Muscle of leg (tissue), 11 donors: Measurements from ENCODE around the gene REEP6. TPM values are rescaled to one million over a fixed set of nuclear protein-coding genes. Genes with fewer than 3 reads are reported as not detected.
A peak's percentile ranks its signal among the peaks of the same experiment; 100 is the strongest.

ENCODE experiments used
- DNase-seq: peaks from one replicate; pipeline ENCODE4 v3.0.0; 2013
- H3K27ac ChIP-seq: one replicate; pipeline ENCODE4 v1.5.1; 2013; ENCODE audit warnings: mild to moderate bottlenecking, low read length, control low read depth
- H3K27me3 ChIP-seq: one replicate; pipeline ENCODE4 v1.6.1; 2013; ENCODE audit warnings: low read length; ENCODE audit not compliant: control insufficient read depth, insufficient read depth
- H3K36me3 ChIP-seq: one replicate; pipeline ENCODE4 v1.6.1; 2013; ENCODE audit warnings: low read length; ENCODE audit not compliant: control insufficient read depth, insufficient read depth
- H3K4me1 ChIP-seq: one replicate; pipeline ENCODE4 v1.6.1; 2013; ENCODE audit warnings: low read length; ENCODE audit not compliant: control insufficient read depth, insufficient read depth
- H3K4me3 ChIP-seq: one replicate; pipeline ENCODE4 v1.5.1; 2013; ENCODE audit warnings: low read length, control low read depth
- H3K9me3 ChIP-seq: replicated peaks from 2 replicates; pipeline ENCODE4 v1.6.1; 2013; ENCODE audit warnings: low read depth, low read length; ENCODE audit not compliant: control insufficient read depth
- WGBS: methylation state at CpG from one replicate; pipeline ENCODE4 v1.1.5; 2013; ENCODE audit warnings: missing lambda C conversion rate; ENCODE audit not compliant: insufficient coverage; 5-methylcytosine and 5-hydroxymethylcytosine counted together
- polyA plus RNA-seq, 8 donors: library from polyadenylated mRNA; unstranded; fragments of 120-200 nt; gene quantifications; one replicate each; pipeline versions ENCODE4 v1.2.1 to v1.2.3, GENCODE V29; 2013; ENCODE audit warnings: inconsistent platforms in 1 of 8, low replicate concordance in 1 of 8; ENCODE audit not compliant: insufficient read length in 8 of 8, insufficient read depth in 1 of 8
- total RNA-seq: library from RNA; stranded (reverse); fragments of 120-200 nt; gene quantifications from one replicate; pipeline ENCODE4 v1.2.4, GENCODE V29; 2013

The REEP6 gene
- total and polyA plus RNA-seq, 9 donors = 0.58 to 11.9 (median 1.8) TPM

DNA sequence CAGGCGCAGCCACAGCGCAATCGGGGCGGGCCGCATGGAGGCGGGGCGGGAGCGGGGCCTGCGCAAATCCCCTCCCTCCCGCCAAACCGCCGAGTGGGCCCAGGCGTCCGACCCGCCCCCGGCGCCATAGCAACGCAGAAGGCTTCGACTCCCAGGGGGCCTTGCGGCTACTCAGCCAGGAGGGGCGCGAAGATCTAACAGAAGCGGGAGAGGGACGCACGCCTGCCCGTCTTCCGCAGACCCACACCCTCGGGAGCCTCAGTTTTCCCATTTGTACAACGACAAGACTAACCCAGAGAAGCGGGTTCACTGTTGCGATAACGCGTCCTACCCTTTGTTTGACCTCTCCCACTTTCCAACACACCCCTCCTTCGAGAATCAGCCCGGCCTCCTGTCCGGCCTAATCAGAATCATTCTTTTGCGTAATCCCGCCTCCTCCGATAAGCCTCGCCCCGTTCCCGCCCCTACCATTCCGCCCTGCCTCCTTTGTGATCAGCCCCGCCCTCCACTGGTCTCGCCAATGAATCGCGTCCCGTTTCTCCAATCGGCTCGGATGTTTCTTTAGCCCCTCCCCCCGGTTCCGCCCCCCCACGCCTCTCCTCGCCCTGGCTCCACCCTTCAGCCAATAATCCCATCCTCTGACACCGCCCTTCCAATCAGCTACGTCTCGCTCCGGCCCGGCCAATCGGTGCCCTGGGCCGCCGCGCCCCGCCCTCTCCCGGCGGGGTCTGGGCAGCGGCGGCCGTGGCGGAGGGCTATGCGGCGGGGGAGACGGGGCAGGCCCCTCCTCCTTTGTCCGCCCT is 469 bp upstream of the REEP6 start, which contains the start of gene PCSK4:
TSS of gene PCSK4 (minus strand) at position 40 of the 803 bp plus-strand sequence. CDS start at position 36, 4 bp downstream.
- H3K4me3 ChIP-seq = peak within 1 kb of the TSS; percentile 59
- H3K27ac ChIP-seq = peak within 1 kb of the TSS; percentile 87
- under 1% methylated on average over 72 of the region's 74 CpGs for WGBS
- H3K9me3 ChIP-seq = no peaks in the 10 kb centered on the region
- H3K4me1 ChIP-seq = peaks cover 20% of the 10 kb centered on the region
- peaks cover 33% of the 10 kb centered on the region for H3K27me3 ChIP-seq
- DNase-seq = peak; percentile 99
- no peaks in the 10 kb centered on the region for H3K36me3 ChIP-seq

DNA sequence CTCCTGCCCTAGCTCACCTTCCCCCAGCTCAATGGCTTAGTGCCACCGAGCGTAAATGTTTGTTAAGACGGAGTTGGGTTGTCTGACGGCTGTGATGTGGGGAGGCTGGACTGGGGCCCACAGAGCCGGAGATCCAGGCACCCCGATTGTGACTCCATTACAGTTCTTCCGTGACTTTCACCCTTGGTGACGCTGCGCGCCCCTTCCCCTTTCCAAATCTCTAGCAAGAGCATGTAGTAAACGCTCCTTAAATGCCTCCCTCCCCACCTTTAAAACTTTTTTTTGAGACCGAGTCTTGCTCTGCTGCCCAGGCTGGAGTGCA is 829 bp downstream of the REEP6 start:
- Histone ChIP-seq H3K27me3 (peaks cover 33% of the 10 kb centered on the region), H3K4me3 (no peak overlapping the region)

DNA sequence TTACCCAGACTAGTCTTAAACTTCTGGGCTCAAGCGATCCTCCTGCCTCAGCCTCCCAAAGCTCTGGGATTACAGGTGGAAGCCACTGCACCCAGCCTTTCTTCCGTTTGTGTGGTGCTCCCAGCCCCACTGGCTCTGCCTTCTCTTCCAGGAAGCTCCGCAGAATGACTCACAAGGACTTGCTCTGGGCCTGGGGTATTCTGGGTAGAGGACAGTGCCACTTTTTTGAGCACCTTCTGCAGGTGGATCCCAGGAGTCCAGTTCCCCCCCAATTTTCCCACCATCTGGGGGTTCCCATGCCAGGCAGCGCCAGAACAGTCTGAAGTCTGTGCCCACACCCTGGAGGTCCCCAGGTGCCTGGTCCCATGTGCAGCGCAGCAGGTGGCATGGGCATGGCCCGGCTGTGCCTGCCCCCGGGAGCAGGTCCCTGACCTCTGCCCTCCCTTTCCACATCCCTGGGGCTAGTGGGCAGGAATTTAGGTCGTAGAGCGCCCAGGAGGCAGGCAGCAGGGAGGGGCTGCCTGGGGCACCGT is 1.6 kb downstream of the REEP6 start:
- 50% methylated on average over 10 of the region's 10 CpGs for WGBS
- no peak overlapping the region for H3K4me3 ChIP-seq
- no peaks in the 10 kb centered on the region for H3K9me3 ChIP-seq
- H3K4me1 ChIP-seq = peaks cover 20% of the 10 kb centered on the region
- no peak overlapping the region for H3K27ac ChIP-seq
- peaks cover 36% of the 10 kb centered on the region for H3K27me3 ChIP-seq
- no peak for DNase-seq
- H3K36me3 ChIP-seq = no peaks in the 10 kb centered on the region

More for the DNA sequence above, 829 bp downstream of the REEP6 start:
- no peak for DNase-seq
- Histone ChIP-seq H3K27ac (no peak overlapping the region), H3K9me3 (no peaks in the 10 kb centered on the region), H3K4me1 (peaks cover 20% of the 10 kb centered on the region), H3K36me3 (no peaks in the 10 kb centered on the region)
- 72% methylated on average over 2 of the region's 12 CpGs for WGBS

DNA sequence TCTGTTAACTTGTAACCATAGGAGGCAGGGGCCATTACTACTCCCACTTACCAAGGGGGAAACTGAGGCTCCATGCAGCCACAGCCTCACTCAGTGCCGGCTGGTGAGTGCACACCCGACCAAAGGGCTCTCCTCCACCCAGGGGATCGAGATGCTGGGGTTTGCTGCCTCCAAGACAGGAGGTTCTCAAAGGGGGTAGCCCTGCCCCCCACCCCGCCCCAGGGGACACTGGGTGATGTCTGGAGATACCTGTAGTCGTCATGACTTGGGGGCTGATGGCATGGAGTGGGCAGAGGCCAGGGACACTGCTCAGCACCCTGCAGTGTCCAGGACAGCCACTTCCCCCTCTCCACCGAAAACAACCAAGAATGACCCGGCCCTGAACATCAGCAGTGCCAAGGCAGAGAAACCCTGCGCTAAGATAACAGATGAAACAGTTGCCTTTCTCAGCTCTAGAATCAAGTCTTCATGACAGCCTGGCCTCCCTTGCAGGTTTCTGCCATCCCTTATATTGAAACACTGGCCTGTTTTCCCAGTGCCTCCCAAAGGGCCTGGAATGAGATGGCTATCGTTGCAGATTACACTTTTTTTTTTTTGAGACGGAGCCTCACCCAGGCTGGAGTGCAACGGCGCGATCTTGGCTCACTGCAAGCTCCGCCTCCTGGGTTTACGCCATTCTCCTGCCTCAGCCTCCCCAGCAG is 3.3 kb downstream of the REEP6 start:
- Histone ChIP-seq H3K4me3 (no peak overlapping the region), H3K36me3 (no peaks in the 10 kb centered on the region), H3K9me3 (no peaks in the 10 kb centered on the region), H3K27ac (no peak overlapping the region), H3K27me3 (peaks cover 37% of the 10 kb centered on the region), H3K4me1 (peaks cover 18% of the 10 kb centered on the region)
- 55% methylated on average over 4 of the region's 15 CpGs for WGBS
- no peak for DNase-seq

DNA sequence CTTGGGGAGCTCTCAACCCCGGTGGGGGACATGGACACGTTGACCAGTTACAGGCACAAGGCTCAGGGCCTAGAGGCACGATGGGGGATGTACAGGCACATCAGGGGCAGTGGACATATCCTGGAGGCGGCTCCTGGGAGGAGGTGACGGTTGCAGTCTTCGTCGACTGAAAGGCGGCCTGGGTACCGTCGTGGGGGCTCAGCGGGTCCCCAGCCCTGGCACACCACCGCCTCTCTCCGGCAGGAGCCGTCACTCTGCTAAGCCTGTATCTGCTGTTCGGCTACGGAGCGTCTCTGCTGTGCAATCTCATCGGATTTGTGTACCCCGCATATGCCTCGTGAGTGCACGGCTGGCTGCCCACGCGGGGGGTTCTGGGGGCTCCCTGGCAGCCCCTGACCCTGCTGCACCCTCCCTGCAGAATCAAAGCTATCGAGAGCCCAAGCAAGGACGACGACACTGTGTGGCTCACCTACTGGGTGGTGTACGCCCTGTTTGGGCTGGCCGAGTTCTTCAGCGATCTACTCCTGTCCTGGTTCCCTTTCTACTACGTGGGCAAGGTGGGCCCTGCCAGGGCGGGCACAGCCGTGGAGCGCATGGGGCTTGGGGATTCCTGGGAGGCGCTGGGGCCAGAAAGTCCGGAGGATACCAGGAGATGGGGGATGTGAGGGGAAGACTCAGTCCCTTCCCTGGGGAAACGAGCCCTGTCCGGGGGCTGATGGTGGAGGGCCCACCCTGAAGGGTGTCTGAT is 4.2 kb downstream of the REEP6 start:
- Histone ChIP-seq H3K4me1 (peaks cover 10% of the 10 kb centered on the region), H3K27me3 (peaks cover 37% of the 10 kb centered on the region), H3K27ac (no peak overlapping the region), H3K4me3 (no peak overlapping the region), H3K36me3 (no peaks in the 10 kb centered on the region), H3K9me3 (no peaks in the 10 kb centered on the region)
- WGBS = 82% methylated on average over 37 of the region's 37 CpGs
- no peak for DNase-seq

DNA sequence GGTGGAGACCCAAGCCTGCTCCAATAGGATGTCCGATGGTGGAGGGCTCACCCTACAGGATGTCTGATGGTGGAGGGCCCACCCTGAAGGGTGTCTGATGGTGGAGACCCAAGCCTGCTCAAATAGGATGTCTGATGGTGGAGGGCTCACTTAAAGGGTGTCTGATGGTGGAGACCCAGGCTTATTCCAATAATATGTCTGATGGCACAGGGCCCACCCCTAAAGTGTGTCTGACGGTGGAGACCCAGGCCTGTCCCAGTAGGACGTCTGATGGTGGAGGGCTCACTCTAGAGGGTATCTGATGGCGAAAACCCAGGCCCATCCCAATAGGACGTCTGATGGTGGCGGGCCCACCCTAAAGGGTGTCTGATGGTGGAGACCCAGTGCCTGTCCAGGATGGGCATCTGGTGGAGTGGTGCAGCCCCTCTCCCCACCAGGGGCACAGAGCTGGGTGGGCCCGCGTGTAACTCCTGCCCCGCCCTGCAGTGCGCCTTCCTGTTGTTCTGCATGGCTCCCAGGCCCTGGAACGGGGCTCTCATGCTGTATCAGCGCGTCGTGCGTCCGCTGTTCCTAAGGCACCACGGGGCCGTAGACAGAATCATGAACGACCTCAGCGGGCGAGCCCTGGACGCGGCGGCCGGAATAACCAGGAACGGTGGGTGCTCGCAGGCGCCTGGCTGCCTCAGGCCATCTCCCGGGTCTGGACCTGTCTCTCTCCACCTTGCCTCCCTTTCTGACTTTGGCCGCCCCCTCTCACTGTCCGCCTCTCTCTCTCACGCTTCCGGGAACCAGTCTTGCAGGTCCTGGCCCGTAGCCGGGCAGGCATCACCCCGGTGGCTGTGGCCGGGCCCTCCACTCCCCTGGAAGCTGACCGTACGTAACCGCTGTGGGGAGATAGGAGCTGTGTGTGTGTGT is 5.1 kb downstream of the REEP6 start:
- no peak for DNase-seq
- peaks cover 10% of the 10 kb centered on the region for H3K4me1 ChIP-seq
- H3K9me3 ChIP-seq = no peaks in the 10 kb centered on the region
- no peak overlapping the region for H3K4me3 ChIP-seq
- no peak overlapping the region for H3K27ac ChIP-seq
- H3K36me3 ChIP-seq = no peaks in the 10 kb centered on the region
- H3K27me3 ChIP-seq = peaks cover 39% of the 10 kb centered on the region
- WGBS = 82% methylated on average over 31 of the region's 40 CpGs

DNA sequence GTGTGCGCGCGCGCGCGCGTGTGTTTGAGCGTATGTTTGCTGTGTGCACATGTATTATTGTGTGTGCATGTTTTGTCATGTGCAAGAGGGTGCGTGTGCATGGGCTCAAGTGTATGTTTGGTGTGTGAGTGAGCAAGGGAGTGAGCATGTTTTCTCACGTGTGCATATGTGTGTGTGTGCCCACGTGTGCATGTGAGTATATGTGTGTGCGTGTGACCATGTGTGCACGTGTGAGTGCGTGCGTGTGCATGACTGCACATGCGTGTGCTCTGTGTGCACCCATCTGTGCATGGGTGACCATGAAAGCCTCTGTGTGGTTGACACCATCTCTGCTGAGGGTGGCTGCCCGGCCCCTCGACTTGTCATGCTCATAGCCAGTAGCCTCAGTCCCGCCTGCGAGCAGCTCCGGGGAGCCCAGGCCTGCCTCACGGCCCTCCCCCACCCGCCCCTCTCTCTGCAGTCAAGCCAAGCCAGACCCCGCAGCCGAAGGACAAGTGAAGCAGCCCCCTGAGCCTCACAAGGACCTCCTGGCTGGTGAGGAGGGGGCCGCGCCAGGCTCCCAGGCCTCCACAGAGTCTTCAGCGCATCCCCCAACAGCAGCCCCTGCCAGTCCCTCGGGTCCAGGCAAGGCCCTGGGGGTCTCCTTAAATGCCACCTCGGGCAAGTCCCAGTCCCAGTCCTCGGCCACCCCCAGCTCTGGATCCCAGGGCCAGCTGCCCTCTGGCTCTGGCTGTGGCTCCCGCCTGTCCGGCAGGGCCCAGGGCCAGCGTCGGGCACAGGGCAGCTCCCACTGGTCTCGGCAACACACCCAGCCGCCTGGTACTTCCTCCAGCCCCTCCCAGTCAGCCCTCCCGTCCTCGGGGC is 6.0 kb downstream of the REEP6 start:
- Histone ChIP-seq H3K27ac (no peak overlapping the region), H3K36me3 (no peaks in the 10 kb centered on the region), H3K4me3 (no peak overlapping the region), H3K4me1 (peaks cover 3% of the 10 kb centered on the region), H3K9me3 (no peaks in the 10 kb centered on the region), H3K27me3 (peaks cover 37% of the 10 kb centered on the region)
- WGBS = 65% methylated on average over 35 of the region's 39 CpGs
- DNase-seq = no peak

DNA sequence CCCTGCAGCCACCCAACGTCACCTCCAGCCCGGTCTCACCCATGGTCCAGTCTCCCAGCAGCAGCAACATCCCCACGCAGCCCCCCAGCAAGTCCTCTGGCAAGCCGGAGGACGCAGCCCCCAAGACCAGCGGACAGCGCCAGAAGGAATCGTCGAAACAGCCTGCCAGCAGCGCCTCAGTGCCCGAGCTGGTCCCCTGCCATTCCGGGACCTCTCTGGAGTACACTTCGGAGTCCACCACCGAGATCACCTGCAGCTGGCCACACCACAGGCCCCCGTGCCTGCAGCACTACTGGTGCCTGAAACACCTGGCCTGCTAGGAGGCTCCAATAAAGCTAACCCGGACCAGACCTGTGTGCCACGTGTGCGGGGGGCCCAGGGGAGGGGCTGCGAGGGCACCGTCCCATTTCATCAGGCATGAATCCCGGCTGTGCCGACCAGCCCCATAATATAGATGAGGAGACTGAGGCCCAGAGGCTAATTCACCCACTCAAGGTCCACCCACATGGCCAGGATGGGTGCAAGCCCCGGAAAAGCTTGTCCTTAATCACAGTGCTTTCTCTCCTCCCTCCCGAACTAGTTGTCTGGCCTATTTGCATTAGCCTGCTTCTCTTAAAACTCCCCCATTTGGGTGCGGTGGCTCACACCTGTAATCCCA is 6.7 kb downstream of the REEP6 start:
- H3K27ac ChIP-seq = no peak overlapping the region
- peaks cover 37% of the 10 kb centered on the region for H3K27me3 ChIP-seq
- DNase-seq = no peak

More for the DNA sequence above, 6.7 kb downstream of the REEP6 start:
- Histone ChIP-seq H3K4me3 (no peak overlapping the region), H3K4me1 (peaks cover 3% of the 10 kb centered on the region), H3K9me3 (no peaks in the 10 kb centered on the region), H3K36me3 (no peaks in the 10 kb centered on the region)
- 71% methylated on average over 22 of the region's 25 CpGs for WGBS
